Stimulated activated CD4-positive, alpha-beta T cell treated with anti-CD3 and anti-CD28 coated beads, TNF-alpha, amount 100 ng/mL, for 48 hours (primary cell): ENCODE results near the gene CNGA2.

Experiments used
- DNase-seq, 3 donors: peaks; one replicate each; pipeline ENCODE4 v3.0.0-alpha.2; 2020; ENCODE audit warnings: low read depth in 3 of 3

Gene CNGA2

DNA sequence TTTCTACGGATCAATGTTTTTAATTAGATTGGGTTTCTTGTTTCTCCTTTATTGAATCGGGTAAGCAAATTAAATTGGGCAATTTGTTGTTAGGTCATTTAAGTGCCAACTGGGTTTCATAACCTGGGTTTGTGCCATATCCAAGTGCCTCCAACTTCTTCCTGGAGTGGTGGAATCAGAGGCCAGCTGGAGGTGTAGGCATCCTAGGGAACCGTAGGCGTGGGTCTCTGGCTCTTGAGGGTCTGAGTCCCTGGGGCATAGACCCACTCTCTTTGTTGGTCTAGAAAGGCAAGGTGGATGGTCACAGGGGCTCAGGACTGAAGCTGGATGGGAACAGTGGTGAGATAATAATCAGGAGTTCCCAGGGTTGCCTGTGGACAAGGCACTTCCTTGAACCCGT is 18.3 kb downstream of the CNGA2 start:
- DNase-seq, result no peak

DNA sequence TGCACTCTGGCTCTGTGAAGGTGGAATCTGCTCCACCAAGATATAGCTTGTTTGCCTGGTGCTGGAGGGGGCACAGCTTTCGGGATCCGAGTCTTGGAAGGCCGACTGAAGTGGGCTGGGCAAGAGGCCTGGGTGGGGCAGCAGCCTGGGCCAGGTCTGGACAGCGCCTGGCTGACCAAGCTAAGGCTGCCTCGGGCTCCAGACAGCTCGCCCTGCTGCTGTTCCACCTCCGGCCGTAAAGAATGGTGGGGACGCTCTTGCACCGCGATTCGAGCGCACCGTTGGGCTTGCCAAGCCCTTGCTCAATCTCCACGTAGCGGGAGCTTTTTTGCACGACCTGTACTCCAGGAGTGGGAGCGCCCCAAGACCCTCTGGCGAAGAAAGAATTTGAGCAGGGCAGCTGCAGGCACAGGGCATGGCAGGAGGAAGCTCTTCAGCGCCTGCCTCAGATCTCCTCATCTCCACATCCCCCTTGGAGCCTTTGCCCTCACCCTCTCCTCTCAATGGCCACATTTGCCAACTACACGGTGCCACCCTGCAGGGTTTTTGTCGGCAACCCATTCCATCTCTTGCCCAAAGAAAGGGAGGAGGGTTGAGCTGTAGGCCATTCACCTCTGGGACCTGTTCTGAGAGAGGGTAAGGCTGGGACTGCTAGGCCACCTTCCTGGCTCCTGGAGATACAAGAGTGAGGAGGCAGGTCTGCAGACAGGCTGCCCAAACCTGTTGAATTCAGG is 18.9 kb downstream of the CNGA2 start:
- peak in 2 of 3 donors; percentile 1 to 4 for DNase-seq

DNA sequence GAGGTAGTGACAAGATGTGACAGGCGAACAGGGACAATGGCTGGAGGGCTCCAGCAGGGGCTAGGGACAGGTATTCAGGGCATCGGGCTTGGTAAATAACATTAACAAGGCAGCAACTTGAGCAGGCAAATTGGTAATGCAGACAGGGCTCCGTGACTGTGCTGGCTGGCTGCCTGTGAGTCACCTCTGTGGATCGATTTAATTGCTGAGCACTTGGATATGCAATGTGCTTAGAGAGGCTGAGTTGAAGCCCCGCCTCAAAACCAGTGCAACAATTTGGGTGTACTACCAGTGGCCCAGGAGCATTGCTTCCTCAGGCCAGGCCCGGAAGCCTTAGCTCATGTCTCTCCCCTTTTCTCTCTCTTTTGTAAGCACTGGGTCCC is 19.5 kb downstream of the CNGA2 start:
- DNase-seq, result no peak

DNA sequence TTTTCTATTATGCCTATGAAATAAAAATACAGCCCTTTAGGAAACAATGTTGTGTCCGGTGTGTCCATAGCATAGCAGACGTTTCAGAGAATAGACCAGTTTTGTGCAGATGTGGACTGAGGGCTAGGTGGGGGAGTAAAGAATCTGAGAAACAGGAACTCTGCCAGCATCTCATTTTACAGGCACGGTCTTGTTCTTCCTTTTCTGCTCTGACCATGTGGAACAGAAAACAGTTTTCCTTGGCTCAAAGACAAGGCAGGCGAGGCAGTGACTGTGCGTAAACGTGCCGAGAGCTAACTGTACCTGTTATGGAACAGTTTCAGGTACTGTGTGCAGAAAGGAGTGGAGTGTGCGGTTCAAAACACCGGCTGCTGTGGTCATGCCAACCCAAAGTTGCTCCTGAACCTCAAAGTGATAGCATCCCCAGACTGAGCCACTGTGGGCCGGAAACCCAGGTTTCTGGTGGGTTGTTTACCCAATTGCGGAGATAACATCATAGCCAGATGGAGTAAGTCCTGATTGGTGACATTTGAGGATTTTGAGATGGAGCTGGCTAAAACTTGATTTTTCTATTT is 20.2 kb downstream of the CNGA2 start:
- no peak for DNase-seq

DNA sequence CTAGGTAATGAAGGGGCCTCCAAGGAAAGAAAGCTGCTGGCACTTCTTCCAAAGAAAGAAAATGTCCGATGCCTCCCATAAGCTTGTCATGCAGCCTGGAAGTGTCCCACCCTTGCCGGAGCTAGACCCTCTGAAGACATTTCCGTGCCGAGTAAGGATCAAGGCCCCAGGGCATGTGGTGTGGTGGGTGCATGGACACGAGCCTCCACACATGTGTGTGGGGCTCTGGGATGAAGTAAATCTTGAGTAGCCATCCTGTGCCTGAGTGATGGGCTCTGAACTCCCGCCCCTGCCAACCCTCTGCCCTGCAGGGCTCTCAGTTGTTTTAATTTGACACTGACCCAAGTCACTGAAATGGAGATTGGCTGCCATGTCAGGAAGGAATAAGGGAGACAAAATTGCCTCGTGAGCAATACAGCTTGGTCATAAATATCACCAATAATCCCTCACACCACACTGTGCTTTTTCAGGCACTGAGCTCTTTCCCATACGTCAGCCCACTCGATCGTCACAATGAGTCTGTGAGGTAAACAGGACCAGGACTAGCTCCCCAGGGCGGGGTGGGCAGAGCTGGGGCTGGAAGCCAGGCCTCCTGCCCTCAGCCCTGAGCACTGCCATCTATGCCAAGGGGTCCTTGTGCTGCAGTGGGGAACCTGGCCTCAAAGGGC is 24.6 kb downstream of the CNGA2 start:
- no peak for DNase-seq

DNA sequence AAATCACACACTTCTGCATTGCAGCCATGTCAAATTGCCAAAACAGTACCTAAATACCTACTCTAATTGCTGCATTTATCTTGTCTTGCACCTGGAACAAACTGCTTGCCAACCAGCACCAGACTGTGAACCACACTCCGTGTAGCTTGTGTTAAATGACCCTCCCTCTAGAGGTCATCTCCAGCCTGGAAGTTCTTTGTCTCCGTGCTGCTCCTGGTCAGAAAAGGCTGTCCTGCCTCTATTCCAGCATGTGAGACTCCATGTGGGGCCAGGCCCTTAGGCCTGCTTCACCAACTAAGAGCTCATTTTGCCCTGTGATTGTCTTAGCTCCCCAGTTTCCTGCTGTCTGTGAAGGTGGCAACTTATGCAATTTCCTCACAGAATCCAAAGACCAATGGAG is 28.3 kb downstream of the CNGA2 start:
- no peak for DNase-seq

DNA sequence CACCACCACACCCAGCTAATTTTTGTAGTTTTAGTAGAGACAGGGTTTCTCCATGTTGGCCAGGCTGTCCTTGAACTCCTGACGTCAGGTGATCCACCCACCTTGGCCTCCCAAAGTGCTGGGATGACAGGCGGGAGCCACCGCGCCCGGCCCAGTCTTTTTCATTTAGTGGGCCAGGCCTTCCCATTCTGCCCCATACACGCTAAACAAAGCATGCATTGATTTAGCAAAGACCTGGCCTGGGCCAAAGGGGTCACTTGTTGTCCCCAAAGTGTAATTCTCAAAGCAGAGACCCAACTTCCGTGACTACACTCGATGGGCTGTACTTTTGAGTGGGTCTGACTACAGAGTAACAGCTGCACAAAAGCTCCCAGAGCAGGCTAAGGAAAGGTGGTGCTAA is 29.2 kb downstream of the CNGA2 start:
- no peak for DNase-seq

DNA sequence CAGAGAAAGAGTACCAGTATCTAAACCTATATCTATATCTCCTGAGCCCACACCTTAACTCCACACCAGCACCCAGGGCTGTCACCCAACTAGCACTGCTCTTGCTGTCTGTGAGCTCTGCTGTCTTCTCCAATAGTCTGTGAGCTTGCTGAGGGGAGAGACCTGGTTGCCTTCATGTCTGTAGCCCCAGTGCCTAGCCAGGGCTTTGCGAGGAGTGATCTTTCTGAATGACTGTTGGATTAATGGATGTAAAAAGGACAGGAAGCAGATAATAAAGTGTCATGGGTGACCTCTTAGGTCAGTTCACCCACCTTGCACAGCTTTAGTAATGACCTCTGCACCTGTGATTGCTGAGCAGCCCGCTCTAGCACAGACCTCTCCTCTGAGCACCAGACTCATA is 30.5 kb downstream of the CNGA2 start:
- DNase-seq, result no peak

DNA sequence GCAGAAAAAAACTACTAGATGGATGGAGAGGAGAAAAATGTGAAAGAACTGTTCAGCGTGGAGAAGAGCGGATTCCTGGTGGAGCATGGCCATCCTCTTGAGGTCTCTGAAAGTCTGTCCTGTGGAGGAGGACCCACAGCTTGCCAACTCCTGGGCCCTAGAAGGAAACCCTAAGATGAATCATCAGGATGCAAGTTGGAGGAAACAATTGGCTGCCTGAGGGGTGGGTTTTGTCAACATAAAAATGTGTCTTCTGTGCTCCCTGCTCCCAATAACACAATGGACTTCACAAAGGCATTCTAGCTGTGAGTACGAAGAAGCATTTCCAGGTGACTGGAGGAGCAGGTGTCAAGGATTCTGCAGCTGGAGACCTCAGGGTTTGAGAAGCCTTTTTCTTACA is 37.2 kb downstream of the CNGA2 start:
- no peak for DNase-seq

DNA sequence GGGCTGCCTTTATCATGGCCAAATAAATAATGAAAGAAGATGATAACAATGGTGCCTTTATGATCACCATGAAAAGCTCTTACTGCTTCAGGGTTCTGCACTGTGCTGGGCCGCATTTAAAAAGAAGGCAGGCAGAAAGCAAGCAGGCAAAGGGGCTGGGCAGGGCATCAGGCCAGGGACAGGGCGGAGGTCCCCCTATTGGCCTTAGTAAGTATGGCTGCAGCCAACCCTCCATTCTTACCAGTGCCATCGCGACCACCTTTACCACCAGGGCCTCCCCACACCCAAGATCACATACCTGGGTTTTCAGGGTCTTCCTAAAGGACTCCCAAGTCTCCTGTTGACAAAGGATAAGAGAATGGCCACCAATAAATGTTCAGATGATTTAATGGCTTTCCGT is 38.9 kb downstream of the CNGA2 start:
- no peak for DNase-seq

DNA sequence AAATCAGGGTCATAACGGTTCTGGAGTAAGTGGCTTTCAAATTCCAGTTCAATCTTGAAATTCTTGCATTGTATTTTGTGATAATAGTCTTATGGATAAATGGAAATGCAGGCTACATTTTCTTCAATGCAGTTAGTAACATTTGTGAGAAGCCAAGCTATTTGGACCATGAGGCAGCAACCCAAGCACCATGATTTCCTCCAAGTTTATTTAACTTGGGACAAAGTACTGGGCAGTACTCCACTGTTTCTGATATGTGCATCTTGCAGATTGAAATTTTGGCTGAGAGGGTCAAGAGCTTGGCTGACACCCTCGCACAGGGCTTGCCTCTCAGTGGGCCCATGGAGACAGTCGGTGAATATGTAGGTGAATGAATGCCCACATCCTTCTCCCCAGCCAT is 39.9 kb downstream of the CNGA2 start:
- DNase-seq, result no peak

DNA sequence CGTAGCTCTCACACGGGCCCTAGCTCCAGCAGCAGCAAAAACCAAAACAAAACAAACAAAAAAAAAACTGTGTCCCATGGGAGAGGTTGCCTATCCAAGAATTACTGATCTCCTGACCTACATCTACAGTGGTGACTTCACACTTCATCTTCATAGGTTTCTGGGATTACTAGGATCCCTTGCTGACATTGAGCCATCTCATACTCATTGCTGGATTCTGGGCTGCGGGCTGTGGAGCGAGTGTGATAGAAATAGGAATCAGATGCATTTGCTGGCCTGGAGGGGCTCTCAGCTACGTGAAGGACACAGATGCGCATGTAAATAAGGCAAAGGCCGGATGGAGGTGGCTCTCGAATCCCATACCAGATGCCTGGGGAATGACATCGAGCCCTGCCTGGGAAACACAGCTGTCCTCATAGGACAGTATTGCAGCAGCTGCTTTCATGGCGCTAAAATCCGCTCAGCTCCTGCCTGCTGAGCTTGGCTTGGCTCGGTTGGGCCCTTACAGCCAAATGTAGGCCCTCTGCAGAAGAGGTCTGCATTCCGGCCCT is 41.7 kb downstream of the CNGA2 start:
- no peak for DNase-seq

DNA sequence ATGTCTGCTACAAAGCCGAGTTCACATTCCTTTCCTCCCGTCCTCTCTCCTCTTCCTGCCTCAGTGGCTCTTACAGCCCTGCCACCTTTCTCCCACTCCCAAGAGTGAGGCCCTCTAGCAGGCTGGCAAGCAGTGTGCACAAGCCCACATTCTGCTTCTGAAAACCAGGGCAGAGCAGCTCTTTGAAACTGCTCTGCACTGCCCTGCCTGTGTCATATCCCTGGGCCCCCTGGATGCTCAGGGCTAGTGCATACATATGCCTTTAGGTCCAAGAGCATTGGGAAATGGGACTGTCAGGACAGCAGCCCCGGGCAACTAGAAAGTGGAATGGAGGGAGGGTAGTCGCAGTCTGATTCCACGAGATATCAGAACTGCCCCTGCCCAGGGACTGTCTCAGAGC is 42.4 kb downstream of the CNGA2 start:
- DNase-seq, result no peak

DNA sequence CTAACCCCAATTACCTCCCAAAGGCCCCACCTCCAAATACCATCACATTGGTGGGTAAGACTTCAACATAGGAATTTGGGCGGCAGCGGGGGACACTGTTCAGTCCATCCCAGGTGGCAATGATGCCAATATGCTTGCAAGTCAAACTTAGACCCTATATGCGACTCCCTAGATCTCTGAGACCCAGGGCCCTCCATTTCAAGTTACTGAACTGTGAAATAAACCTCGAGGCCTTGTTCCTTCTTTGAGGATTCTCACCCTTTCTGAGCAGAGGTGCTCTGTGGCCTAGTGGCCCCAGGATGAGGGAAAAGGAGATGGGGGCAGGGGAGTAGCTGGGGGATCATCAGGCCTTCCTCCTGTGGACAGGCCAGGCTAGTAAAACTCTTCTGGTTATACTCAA is 44.7 kb downstream of the CNGA2 start:
- no peak for DNase-seq

DNA sequence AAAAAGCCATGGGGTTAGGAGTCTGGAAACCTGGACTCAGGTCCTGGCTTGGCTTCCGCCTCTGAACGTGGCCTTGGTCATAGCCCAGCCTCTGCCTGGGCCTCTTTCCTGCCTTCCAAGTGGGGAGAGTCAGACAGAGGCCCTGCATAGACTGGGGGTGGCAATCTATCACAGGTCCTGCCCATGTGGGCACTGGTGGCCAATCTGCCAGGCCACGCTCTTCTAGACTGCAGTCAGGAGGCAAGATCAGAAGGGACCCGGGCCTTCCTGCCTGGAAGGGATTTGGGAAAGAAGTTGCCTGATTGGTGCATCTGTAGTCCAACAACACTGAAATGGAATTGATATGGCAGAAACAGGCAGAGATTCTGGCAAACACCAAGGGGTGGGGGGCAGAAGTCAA is 46.1 kb downstream of the CNGA2 start:
- no peak for DNase-seq

DNA sequence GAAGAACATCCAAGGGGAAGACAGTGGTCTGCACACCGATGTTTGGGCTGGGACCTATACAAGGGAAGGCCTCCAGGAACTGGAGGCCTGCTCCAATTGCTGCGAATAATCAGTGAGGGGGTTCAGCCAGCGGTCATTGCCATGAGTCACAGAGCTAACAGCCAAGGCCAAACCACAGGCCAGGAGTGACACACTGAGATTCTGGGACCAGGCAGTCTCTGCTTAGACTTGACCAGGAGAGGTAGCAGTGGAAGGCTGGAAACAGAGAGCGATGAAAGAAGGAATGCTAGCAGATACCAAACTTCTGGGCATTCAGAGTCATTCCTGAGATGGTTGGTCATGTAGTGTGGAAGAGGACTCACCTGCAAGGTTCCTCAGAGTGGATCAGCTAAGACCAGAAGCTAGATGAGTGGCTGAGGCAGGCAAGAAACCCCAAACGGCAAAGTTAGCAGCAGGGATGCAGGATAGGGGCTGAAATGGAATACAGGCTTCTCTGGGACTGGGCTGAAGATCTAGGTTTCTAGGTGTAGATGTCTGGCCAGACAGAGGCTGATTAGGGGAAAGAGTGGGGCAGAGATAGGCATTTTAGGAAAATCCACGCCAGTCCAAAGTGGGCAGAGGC is 54.7 kb downstream of the CNGA2 start:
- no peak for DNase-seq

DNA sequence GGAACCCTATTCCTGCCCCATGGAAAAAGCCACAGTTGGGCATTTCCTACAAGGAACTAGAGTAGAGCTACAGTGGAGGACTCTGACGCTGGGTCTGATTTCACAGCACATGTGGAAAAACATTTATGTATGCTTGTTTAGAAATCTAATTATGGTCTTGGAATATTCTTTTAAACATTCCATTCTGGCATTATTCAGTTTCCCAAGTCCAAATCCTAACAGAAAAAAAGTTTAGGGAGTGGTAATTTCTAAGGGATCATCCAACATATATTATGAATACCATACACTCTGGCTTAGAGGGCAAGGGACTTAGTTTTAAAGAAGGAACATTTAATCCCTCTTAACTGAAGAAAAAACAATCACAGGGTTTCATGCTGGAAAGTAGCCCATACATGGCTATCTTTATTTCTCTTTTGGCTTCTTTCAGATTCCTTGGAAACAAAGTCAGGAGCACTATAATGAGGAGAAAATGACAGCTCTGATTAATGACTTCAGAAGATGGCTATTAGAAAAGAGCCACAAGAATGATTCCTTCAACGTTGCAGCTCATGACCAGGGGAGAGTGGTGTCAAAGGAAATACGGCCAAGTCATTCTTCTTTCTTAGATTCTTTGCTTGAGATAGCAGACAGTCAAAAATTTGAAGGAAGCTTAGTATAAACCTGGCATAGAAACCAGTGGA is 56.1 kb downstream of the CNGA2 start:
- DNase-seq, result no peak

DNA sequence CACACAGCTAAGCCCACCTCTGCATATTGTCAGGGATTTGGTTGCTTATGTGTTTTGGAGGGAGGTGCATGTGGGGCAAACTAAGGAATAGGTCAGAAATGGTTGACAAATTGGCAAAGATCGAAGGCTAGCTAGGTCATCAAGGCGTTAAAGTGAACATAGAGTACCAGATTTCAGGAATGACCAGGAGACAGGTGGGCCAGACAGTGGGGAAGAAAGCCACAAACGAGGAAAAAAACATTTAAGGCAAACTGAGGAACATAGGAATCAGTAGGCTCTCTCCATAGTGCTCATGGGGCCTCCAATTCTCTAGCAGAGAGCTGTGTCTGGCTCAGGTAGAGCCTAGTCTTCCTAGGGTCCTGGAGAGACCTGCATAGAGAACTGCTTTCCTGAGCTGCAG is 57.4 kb downstream of the CNGA2 start:
- no peak for DNase-seq

DNA sequence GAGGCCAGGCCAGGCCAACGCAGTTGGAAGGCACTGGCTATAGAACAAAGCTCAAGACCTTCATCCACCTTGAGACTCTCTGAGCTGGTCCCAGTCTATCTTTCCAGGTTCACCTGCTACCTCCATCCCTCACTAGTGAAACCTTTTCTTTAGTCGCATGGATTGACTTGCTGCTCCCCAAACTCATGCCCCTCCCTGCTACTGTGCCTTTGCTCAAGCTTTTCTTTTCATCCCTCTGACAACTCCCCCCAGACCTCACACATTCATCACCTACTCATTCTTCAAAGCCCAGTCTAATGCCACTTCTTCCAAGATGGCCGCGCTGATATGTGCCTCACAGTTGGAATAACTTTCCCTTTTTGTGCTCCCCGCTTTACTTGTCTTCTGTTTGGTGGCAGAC is 58.0 kb downstream of the CNGA2 start:
- DNase-seq, result no peak

DNA sequence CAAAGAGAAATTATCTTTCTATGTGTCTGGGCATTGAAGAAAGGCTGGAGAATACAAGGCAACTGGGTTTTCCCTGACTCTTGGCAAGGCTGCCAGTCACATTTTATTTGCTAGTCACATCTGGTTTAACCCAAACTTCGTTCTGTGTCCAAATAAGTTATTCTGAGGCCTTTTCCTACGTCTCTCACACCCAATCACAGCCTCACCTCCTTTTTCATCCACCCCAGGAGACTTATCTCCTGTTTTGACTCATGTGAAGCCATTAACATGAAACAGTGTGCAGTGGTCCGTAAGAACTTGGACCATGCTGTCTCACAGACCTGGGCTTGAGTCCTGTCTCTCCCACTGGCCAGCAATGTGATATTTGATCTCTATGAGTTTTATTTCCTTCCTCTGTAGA is 59.3 kb downstream of the CNGA2 start:
- DNase-seq, result no peak
